GM21825 (cell line): ENCODE measurements around the gene RASD2.

Experiments
- ATAC-seq: cut with Tn5 transposase; IDR thresholded peaks from one replicate; pipeline ENCODE4 v1.9.1; 2021; ENCODE audit warnings: mild to moderate bottlenecking, moderate library complexity; ENCODE audit not compliant: unreplicated experiment

Gene RASD2

DNA sequence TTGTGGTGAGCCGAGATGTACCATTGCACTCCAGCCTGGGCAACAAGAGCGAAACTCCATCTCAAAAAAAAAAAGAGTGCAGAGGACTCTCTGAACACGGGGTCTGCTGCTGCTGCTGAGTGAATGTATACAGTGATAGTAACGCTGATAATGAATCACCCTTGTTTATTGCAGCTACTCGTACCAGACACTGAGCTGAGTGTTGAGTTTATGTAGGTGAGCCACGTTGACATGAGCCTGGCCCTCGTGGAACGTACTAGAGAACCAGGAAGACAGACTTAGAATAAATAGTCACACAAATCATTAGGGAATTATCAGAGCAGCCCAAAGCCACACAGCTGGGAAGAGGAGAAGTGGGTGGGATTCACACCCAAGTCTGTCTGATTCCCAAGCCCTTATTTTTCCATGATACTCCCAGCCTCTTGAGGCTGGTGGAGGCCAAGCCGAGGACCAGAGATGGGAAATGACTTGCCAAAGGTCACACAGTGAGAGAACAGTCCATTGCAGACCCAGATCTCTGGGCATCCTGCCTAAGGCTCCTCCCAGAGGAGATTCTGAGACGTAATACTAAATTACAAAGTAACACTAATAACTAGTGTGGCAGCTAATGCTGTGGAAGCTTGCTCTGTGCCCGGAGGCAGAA lies 41.7 kb downstream of the RASD2 start:
- ATAC-seq, result no peak

DNA sequence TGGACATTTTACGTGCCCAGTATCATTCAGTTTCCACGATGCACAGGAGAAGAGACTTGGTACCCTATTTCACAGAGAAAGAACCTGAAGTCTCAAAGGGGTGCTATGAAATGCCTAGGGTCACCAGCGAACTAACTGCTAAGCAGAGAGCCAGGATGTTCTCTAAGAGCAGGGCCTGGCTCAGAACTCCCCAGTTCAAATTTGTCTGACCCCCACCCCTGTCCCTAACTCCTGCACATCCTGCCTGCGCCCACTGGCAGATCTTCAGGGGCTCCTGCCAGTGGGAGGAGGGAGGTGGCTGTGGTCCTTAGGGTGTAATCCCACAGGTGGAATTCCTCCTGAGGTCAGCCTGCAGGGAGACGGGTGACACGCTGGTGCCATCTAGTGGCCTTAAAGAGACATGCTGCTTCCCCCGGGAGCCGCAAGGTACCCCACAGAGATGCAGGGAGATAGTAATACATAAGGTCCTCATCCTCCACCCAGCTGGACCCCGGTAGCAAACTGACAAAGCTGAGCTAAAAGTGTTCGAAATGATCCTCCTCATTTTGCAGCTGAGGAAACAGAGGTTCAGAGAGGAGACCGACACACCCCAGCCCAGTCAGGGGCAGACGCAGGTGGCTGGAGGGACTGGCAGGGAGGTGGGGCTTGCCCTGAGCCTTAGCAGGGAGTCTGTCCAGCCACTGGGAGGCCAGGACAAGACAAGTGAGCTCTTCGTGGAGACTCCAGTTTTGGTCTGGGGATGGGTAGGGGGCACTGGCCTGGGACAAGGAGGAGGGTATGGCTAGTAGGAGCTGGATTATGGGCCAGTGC lies 42.4 kb downstream of the RASD2 start:
- no peak for ATAC-seq

DNA sequence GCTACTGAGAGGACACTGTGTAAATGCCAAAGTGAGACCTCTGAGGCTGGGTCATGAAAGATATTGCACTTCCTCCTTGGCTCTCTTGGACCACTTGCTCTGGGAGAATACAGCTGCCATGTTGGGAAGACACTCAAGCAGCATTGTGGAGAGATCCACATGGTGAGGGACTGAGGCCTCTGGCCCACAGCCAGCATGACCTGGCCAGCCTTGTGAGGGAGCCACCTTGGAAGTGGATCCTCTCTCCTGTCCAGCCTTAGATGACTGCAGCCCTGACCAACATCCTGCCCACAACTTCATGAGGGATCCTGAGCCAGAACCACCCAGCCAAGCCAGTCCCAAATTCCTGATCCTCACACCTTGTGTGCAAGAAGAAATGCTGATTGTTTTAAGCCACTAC lies 46.1 kb downstream of the RASD2 start:
- no peak for ATAC-seq

DNA sequence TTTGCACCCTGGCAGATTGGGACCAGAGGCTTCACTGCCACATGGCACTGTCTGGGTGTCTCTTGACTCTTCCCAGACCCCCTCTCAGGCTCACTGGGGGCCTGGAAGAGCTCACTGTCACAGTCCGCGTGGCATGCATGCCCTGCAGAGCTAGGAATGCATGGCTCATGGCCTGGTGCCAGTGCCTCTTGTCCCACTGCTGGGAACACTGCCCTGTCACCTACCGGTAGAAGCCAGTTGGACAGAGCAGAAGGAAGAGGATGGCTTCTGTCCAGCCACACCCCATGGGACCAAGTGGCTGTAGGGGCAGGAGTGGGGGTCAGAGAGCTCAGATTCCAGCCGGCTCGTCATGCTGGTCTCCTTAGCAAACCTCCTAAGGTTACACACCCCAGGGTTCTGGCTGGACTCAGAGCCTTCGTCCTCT lies 46.8 kb downstream of the RASD2 start:
- no peak for ATAC-seq

DNA sequence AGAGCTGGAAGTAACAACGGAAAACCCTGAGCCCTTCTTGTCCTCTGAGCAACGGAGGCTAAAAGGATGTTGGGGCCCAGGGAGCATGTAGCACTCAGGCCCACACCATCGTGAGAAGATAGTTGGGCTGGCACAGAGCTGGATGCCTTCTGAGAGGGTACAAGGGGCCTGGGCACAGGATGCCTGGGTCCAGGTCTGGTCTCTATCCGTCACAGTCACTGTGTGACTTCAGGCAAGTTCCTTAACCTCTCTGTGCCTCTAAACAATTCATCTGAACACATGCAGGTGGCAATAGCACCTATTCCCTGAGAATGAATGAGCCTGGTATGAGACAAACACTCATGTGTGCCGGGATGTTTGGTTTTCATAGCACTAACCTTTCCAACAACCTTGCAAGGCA lies 47.3 kb downstream of the RASD2 start:
- ATAC-seq, result no peak

DNA sequence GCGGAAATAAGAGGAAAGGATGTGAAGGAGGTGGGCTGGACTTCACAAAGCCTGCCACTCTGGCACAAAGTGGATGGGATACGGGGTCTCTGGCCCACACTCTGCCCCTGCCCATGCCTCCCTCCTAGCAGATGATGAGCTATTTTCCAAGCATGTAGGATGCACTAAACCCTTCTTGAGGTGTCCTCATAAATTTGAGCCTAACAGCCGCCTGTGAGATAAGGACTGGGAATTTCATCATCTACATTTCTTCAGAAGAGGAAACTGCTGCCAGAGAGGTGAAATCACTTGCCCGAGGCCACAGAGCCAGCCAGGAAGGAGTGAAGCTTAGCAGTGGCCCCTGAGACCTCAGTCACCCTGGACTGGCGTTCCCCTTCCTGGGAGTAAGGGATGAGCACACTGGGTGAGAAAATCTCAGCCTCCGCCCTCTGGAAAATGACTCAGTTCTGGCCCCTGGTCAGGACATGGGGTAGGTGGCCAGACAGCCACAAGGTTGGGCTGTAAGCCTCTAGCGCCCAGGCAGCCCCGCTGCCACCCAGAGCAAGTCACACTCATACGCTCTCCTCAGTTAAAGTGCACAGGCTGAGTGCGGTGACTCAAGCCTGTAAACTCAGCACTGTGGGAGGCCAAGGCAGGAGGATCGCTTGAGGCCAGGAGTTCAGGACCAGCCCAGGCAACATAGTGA lies 48.6 kb downstream of the RASD2 start:
- no peak for ATAC-seq

DNA sequence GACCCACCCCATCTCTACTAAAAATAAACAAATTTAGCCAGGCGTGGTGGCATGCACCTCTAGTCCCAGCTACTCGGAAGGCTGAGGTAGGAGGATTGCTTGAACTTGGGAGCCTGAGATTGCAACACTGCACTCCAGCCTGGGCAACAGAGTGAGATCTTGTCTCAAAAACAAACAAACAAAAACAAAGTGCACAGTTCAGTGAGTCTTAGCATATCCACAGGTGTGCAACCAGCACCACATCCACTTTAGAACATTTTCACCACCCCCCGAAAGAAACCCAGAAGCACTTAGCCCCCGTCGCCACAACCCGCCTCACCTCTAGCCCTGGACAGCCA lies 49.1 kb downstream of the RASD2 start:
- ATAC-seq, result no peak

DNA sequence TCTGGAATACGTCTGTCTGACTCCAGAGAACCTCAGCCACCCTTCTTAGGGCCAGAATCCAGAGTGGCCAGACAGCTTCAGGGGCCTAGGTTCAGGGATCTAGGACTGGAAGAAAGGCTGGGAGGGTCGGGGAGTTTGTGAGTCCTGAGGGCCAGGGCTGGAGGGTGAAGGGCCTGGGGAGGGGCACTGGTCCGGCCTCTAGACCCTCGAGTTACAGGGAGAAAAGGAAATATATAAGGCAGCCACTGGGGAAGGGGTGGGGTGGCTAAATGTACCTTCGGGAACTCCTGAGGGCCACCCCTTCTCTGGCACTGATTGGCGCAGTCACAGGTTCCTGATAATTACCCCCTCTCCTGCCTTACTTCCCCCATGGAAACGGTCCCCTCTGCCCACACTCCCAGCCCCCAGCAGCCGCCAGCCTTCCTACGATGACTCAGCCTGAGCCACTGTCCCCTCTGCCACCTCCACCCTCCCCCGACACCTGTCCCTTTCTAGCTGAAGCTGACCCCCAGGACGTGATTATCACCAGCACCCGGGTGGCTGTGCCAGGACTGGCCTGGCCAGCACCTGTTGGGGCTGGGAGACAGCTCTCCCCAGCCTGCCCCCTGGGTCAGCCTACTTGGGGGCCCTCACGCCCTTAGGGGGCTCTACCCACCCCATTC lies 50.1 kb downstream of the RASD2 start:
- no peak for ATAC-seq

DNA sequence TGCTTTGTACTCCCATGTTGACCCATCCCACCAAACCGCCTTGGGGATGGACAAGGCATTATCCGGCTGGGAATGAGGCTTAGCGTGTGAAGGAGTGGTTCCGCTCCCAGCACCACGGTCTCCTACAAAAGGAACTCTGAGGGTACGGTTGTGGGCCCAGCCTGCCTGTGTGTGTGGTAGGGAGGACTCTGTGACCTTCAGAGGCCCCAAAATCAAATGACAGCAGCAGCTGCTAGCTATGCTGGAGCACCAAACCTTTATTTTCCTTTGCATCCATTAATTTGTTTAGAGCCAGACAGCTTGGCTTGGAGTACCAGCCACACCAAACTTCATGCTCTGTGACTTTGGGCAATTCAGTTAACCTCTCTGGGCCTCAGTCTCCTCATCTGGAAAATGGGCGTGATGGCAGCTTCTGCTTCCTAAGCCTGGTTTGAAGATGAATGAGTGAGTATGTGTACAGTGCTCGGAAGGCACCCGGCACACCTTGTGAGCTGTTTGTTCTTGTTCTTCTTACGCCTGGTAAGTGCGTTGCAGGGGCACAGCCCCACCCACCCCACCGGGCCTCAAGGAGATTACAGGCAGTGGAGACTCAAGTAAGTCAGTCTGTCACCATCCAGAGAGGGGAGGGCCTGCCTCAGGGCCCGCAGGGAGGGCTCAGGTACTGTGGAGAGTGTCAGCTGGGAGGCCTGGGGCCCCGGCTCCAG lies 51.2 kb downstream of the RASD2 start:
- no peak for ATAC-seq

DNA sequence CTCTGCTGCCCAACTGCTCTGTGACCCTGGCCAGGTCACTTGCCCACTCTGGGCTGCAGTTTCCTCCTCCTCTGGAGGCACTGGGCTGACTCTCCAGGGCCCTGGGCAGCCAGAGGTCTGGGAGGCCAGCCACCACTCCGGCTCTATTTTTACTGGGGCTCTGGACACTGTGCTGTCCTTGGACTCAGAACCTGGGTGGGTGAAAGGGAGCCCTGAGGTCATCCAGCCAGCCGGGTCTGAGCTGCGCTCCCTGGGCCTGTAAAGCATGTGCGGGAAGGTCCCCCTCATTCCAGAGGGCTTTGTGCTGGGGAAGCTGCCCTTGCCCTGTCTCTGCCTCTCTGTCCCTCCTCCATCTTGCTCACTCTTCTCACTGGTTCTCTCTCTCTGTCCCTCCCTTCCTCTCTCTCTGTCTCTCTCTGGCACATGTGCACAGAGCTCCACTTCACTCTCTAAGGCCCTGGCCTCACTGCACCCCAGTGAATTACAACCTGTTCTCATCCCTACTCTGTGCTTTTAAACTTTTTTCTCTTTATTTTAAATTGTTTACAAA lies 51.9 kb downstream of the RASD2 start:
- no peak for ATAC-seq

DNA sequence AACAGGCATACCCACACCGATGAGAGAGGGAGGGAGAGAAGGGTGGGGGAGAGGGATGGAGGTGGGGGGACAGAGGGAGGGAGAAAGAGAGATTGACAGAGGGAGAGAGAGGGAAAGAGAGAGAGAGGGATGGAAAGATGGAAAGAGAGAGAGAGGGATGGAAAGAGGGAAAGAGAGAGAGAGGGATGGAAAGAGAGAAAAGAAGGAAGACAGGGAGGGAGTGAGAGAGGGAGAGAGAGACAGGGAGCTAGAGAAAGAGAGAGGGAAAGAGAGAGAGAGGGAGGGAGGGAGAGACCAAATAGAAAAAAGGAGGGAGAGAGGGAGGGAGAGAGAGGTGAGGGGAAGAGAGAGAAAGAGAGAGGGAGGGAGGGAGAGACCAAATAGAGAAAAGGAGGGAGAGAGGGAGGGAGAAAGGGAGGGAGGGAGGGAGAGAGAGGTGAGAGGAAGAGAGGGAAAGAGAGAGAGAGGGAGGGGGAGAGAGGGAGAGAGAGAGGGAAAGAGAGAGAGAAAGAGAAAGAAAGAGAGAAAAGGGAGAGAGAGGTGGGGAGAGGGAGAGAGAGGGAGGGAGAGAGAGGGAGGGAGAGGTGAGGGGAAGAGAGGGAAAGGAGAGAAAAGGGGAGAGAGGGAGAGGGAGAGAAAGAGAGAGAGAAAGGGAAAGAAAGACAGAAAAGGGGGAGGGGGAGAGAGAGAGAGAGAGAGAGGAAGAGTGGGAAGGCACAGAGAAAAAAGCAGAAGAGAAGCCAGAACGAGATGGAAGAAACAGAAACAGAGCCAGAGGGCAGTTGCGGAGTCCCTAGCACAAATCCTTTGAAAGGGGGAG lies 52.6 kb downstream of the RASD2 start:
- ATAC-seq, result no peak

DNA sequence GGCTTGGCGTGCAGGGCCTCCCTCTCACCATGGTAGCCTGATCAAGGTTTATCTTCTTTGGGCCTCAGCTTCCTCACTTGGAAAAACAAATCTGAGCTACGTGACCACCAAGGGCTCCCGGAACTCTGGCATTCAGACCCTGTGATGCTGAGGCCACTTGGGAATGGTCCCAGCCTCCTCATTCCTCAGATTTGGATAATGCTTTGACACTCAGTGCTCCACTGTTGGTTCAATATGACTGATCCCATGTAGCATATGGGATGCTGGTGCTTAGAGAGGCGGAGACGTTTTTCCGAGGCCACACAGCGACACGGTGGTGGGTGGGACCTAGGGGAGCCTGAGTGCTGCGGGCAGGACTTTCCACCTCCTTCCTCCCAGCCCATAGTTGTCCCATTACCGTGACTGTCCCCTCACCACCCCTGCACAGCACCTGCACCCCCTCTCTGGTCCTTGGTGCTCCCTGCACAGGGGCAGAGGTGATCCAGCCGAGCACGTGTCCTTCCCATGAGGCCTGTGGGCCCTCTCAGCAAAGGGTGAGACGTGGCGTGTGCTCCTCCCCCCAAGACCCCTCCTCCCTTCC lies 53.4 kb downstream of the RASD2 start:
- no peak for ATAC-seq

DNA sequence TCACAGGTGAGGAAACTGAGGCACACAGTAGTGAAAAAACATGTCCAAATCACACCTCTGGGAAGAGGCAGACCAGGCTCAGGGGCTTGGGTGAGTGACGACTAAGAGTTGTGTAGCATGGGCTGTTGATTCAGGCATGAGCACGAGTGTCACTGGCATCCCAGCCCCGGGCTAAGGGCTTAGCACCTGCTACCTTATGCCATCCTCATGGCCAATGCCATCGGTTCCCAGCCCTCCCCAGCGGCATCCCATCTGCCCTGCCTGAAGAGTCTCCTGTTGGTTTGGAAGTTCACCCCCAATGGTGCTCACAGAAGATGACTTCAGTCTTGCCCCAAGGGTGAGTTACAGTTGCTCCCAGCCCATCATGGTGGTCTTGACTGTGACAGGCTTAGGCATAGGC lies 54.1 kb downstream of the RASD2 start:
- no peak for ATAC-seq

DNA sequence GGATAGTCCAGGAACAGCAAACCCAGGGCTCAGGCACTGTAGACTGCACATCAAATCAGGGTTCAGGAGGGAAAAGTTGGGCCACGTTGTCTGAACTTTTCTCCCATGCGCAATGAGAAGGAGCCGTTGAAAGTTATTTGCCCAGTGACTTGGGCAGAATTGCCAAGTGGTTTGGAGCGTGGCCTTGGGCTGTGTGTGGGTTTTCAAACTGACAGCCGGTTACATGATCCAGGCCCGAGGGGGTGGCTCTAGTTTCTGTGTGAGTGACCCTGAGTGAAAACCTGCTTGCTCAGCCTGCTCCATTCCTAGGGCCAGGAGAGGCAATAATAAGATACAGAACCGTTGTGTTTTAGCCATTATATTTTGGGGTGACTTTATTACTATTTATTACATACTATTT lies 56.2 kb downstream of the RASD2 start:
- no peak for ATAC-seq

DNA sequence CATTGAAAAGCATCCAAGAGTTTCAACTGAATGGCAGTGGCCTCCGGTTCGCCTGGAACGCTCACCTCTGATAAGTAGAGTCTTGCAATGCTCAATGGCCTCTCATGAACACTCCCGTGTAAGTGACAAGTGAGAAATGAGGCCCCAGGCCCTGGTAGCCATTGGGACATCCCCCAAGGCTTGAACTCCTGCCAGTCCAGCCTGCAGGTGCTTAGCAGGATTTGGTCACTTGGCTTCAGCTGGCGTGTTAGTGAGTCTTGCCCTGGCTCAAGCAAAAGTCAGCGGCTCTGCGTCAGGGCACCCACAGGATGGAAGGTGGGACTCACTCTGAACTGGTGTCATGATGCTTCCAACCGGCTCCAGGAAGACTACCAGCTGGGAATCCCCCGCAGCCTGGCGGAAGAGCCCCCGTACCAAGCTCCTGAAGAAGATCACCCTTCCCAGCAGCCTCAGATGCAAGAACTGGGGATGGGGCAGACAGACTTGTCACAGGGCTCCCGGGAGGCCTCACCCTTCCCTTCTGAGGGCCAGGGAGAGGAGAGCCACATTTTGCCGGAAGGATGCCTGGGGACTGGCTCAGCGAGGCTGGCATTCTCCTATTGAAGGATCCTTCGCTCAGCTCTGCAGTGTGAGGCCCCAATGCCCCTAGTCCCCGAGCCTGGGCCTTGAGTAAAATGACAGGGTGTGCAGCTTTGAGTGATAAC lies 57.2 kb downstream of the RASD2 start:
- ATAC-seq, result no peak

DNA sequence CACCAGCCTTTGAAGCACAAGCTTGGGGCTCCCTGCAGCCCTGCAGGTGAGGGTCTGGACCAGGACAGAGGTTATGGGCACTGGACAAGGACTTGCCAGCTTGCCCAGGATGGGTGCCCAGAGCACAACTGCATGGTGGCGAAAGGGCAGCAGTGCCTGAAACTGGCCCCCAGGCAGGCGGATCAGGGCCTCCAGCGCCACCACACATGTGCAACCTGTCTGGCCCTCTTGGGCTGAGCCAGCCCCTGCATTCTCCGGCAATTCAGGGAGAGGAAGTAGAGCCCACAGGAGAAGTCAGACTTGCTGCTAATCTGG lies 57.7 kb downstream of the RASD2 start:
- ATAC-seq, result no peak

DNA sequence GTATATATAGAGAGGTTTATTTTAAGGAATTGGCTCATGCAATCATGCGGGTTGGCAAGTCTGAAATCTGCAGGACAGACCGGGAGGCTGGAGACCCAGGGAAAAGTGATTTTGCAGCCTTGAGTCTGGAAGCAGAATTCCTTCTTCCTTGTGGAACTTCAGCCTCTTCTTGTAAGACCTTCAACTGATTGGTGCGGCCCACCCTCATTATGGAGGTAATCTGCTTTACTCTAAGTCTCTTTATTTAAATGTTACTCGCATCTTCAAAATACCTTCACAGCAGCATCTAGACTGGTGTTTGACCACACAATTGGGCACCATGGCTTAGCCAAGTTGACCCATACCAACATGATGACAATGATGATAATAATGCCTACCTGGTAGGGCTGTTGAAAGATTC lies 58.7 kb downstream of the RASD2 start:
- no peak for ATAC-seq

DNA sequence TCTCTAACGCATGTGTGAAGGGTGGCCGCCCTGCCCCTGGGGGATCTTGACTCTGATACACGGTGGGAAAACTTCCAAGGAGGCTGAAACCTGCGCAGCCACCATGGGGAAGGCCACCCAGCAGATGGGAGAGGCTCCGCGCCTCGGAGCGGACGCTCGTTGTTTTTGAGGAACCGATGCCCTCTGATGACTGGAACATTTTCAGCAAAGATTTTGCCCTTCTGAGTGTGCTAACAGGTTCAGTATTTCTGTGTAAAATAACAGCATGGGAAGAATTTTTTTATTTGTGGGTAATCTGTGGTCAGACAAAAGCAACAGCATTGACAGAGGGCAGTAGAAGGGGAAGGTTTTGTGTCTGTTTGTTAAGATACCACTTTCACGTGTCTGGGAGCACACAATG lies 59.8 kb downstream of the RASD2 start:
- no peak for ATAC-seq

DNA sequence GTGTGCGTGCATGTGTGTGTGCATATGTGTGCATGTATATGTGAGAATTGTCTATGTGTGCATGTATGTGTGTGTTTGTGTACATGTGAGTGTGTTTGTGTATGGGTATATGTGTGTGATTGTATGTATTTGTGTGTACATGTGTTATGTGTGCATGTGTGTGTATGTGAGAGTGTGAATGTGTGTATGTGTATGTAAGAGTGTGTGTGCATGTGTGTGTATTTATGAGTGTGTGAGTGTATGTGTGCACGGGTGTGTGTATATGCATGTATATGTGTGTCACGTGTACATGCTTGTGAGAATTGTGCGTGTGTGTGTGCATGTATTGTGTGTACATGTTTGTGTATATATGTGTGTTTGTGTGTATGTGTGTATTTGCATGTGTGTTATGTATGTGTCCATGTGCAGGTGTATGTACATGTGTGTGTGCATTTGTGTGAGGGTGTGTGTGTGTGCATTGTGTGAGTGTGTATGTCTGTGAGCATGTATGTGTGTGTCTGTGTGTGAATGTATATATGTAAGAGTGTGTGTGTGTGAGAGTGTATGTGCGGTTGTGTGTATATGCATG lies 60.5 kb downstream of the RASD2 start:
- ATAC-seq, result no peak
